BE2C (cell line): ENCODE measurements around the gene KIAA0408.

ENCODE experiments used
- DNase-seq: peaks from one replicate; pipeline ENCODE4 v3.0.0-alpha.2; 2020
- H3K27me3 ChIP-seq: fragments of 250-450 bp; sonication (Bioruptor Pico); 2 replicates; pipeline ENCODE4 v1.5.1; 2020; ENCODE audit warnings: mild to moderate bottlenecking
- H3K36me3 ChIP-seq: fragments of 250-450 bp; sonication (Bioruptor Pico); 2 replicates; pipeline ENCODE4 v1.5.1; 2020; ENCODE audit warnings: mild to moderate bottlenecking
- H3K4me1 ChIP-seq: fragments of 250-450 bp; sonication (Bioruptor Pico); 2 replicates; pipeline ENCODE4 v1.5.1; 2020
- H3K4me3 ChIP-seq: 2 replicates; pipeline ENCODE4 v1.5.1; 2011; ENCODE audit warnings: low read depth, low read length
- H3K9me3 ChIP-seq: fragments of 250-450 bp; sonication (Bioruptor Pico); 2 replicates; pipeline ENCODE4 v1.5.1; 2020
- TF ChIP-seq, protein P1 (sequence below): IDR thresholded peaks from 2 replicates; pipeline ENCODE4 v1.5.1; 2012; ENCODE audit warnings: mild to moderate bottlenecking, low read depth, low read length

Gene KIAA0408

DNA sequence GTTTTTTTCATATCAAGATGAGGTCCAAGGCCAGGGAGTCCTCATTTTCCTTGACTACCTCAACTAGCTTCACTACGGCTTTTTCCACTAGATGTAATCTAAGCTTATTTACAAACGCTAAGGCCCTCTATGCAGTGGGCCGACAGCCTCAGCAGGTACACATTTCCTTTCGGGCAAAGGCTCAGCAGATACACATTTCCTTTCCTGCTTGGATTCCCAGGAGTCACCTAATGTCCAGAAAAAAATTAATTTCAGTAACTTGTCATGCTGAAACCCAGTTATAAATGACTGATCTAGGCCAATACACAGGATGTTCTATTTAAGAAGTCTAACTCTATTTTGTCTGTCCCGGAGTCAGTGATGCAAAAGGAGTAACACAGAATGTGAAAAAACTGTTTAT, 7.2 kb upstream of the KIAA0408 start:
- no peak overlapping the region for H3K4me3 ChIP-seq
- TF ChIP-seq, protein P1, sequence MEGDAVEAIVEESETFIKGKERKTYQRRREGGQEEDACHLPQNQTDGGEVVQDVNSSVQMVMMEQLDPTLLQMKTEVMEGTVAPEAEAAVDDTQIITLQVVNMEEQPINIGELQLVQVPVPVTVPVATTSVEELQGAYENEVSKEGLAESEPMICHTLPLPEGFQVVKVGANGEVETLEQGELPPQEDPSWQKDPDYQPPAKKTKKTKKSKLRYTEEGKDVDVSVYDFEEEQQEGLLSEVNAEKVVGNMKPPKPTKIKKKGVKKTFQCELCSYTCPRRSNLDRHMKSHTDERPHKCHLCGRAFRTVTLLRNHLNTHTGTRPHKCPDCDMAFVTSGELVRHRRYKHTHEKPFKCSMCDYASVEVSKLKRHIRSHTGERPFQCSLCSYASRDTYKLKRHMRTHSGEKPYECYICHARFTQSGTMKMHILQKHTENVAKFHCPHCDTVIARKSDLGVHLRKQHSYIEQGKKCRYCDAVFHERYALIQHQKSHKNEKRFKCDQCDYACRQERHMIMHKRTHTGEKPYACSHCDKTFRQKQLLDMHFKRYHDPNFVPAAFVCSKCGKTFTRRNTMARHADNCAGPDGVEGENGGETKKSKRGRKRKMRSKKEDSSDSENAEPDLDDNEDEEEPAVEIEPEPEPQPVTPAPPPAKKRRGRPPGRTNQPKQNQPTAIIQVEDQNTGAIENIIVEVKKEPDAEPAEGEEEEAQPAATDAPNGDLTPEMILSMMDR = no peak

DNA sequence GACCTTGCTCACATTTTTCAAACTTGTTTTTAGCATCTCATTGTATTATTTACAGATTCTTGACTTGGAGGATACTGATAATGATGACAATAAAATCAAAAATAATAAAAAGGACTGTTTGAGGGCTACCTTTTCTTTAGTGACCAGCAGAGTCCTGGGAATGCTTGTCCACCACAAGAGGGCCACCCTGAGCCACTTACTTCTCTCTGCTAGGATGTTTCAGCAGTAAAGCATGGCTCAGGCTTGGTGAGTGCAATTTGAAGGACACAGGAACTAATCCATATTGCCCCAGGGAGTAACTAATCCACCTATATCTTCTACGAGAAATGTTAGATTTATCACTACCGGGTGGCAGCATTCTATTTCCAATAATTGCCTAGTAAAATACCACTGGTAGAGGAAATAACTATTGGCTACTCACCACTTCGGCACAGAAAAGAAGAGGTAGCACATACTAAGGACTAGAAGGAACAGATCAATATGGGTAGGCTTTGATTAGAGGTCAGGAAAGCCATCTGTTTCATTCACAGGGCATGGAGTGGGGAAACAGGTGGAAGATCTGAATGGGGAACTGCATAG, 5.8 kb upstream of the KIAA0408 start:
- Histone ChIP-seq H3K27me3 (no peaks in the 10 kb centered on the region), H3K36me3 (peaks cover 67% of the 10 kb centered on the region), H3K9me3 (no peaks in the 10 kb centered on the region), H3K4me3 (no peak overlapping the region), H3K4me1 (no peaks in the 10 kb centered on the region; the same call in 1 of the 2 replicates)
- DNase-seq = peak; percentile 80
- TF ChIP-seq, protein P1 = peak; percentile 93

More for the DNA sequence above, 7.2 kb upstream of the KIAA0408 start:
- Histone ChIP-seq H3K4me1 (no peaks in the 10 kb centered on the region; the same call in 1 of the 2 replicates), H3K36me3 (peaks cover 67% of the 10 kb centered on the region), H3K27me3 (no peaks in the 10 kb centered on the region), H3K9me3 (no peaks in the 10 kb centered on the region)
- DNase-seq = no peak

DNA sequence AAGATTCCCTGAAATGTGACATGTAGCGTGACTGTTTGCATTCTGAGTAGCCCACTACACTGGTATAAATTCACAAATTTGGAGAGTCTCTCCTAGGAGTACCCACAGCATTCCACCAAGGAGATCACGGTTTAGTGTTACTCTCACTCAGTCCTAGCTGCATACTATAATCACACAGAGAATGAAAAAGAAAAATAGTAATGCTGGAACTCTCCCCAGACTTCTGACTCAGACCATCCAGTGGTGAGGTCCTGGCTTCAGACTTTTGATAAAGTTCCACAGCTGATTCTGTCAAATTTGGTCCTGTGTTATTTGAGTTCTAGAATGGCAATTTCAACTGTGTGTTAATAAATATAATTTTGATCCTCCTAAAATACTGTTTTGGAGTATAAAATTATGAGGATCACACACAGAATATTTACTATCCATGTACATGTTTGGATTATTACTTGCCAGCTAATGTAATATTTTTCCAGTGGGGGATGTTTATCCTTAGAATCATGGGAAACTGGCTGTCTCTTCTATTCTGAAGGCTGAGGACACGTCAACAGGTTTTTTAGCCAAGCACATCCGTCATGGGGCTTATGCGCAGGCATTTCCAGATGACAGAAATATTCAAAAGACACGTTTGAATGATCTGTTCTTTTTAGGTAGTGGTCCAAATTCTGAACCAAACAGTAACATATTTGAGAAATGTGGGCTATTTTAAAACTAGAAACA, 5.1 kb upstream of the KIAA0408 start:
- TF ChIP-seq, protein P1 = no peak
- DNase-seq = no peak
- Histone ChIP-seq H3K9me3 (no peaks in the 10 kb centered on the region), H3K27me3 (no peaks in the 10 kb centered on the region), H3K36me3 (peaks cover 63% of the 10 kb centered on the region), H3K4me3 (no peak overlapping the region), H3K4me1 (no peaks in the 10 kb centered on the region; the same call in 1 of the 2 replicates)

DNA sequence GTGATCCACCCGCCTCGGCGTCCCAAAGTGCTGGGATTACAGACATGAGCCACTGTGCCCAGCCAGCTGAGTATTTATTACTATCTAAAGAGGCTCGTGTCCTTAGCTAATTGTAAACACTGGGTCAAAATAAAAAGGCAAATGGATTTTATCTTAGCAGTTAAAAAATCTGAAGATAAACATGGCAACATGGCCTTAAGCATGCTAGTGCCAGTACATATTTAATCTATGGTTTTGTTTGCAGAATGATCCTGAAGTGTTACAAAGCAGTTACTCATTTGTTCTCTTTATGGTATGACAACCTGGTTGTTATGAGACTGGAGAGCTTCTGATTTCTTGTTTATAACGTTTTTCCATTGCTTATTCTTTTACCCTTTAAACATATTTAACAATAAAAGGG, 3.9 kb upstream of the KIAA0408 start:
- peaks cover 57% of the 10 kb centered on the region for H3K36me3 ChIP-seq
- H3K4me1 ChIP-seq = no peaks in the 10 kb centered on the region; the same call in 1 of the 2 replicates
- no peak for DNase-seq
- H3K4me3 ChIP-seq = no peak overlapping the region
- TF ChIP-seq, protein P1 = no peak
- H3K27me3 ChIP-seq = no peaks in the 10 kb centered on the region
- no peaks in the 10 kb centered on the region for H3K9me3 ChIP-seq

DNA sequence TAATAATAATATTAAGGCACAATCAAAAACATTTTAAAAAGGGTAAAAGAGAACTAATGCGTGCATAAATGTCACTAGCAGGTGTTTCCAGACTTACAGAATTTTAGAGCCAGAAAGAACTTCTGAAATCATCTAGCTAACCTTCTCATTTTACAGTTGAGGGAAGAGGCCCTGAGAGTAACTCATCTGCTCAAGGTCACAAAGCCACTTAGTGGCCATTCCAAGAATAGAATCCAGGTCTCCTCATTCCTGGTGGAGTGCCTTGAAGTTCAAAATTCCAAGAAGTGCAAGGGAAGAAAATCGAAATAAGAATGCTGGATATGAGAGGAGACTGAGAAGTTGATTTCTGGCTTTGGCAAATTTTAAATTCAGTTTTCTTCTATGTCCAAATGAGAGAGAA, 3.2 kb upstream of the KIAA0408 start:
- Histone ChIP-seq H3K27me3 (no peaks in the 10 kb centered on the region), H3K36me3 (peaks cover 59% of the 10 kb centered on the region)
- TF ChIP-seq, protein P1 = 0 out of 2 replicates have a peak, but pooled peaks have one; percentile 17

DNA sequence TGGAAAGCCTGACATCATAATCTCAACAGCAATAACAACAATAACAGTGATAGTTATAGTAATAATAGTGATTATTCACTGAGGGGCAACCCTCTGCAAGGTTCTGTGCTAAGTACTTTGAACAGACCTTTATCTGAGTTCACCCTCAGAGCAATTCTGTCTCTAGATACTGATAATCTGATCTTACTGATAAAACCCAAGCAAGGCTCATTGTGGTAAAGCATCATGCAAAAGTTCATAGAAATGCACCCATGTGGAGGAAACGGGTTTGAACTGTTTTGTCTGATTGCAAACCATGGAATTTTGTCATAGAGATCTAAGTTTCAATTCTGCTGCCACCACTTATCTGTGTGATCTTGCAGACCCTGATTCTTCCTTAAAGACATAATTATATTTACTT, 1.3 kb upstream of the KIAA0408 start:
- DNase-seq = no peak
- Histone ChIP-seq H3K27me3 (no peaks in the 10 kb centered on the region), H3K4me3 (no peak overlapping the region), H3K4me1 (no peaks in the 10 kb centered on the region), H3K9me3 (no peaks in the 10 kb centered on the region), H3K36me3 (peaks cover 49% of the 10 kb centered on the region)
- TF ChIP-seq, protein P1 = no peak

More for the DNA sequence above, 3.2 kb upstream of the KIAA0408 start:
- H3K9me3 ChIP-seq = no peaks in the 10 kb centered on the region
- no peaks in the 10 kb centered on the region for H3K4me1 ChIP-seq
- no peak for DNase-seq
- no peak overlapping the region for H3K4me3 ChIP-seq
